WTC11 (cell line): ENCODE data around the gene RIPK3. TPM values are rescaled to one million over a fixed set of nuclear protein-coding genes. Genes with fewer than 3 reads are reported as not detected.

Source experiments
- ATAC-seq: fragments of 200-7000 bp; cut with Tn5 transposase; 2 replicates; pipeline ENCODE4 v1.10.0; 2021; ENCODE audit warnings: mild to moderate bottlenecking, moderate library complexity
- CTCF ChIA-PET: fragments of 300-600 bp; sonication (Branson Sonifier 250); formaldehyde crosslinking; loops from one replicate; lab custom pipeline; 2021; ENCODE audit warnings: antibody characterized with exemption; lab: Charles Lee
- POLR2A ChIA-PET: fragments of 350-600 bp; sonication (Branson Sonifier 250); formaldehyde crosslinking; loops from one replicate; lab custom pipeline; 2021; ENCODE audit warnings: antibody characterized with exemption; lab: Charles Lee
- DNase-seq: peaks from one replicate; pipeline ENCODE4 v3.0.0; 2021; ENCODE audit warnings: low spot score
- H3K27ac Mint-ChIP-seq: 2 replicates; pipeline ENCODE4 v1.8.0; 2021; ENCODE audit warnings: mixed read lengths
- H3K27me3 Mint-ChIP-seq: 2 replicates; pipeline ENCODE4 v1.8.0; 2021; ENCODE audit warnings: low read depth, mild to moderate bottlenecking, moderate library complexity, mixed read lengths
- H3K36me3 Mint-ChIP-seq: 2 replicates; pipeline ENCODE4 v1.8.0; 2021; ENCODE audit warnings: mixed read lengths
- H3K4me1 Mint-ChIP-seq: 2 replicates; pipeline ENCODE4 v1.8.0; 2022; ENCODE audit warnings: mixed read lengths
- H3K4me3 Mint-ChIP-seq: 2 replicates; pipeline ENCODE4 v1.8.0; 2021; ENCODE audit warnings: mild to moderate bottlenecking, moderate library complexity, mixed read lengths
- H3K9me3 Mint-ChIP-seq: 2 replicates; pipeline ENCODE4 v1.8.0; 2021; ENCODE audit warnings: mixed read lengths
- CREB1 ChIP-seq: sonication (generic); formaldehyde crosslinking; IDR thresholded peaks from 2 replicates; pipeline ENCODE4 v1.8.0; 2023; ENCODE audit warnings: mild to moderate bottlenecking, missing genetic modification reagents
- ELF4 ChIP-seq: sonication (generic); formaldehyde crosslinking; IDR thresholded peaks from 2 replicates; pipeline ENCODE4 v1.8.1; 2022; ENCODE audit warnings: low read depth, mild to moderate bottlenecking, moderate library complexity, missing genetic modification reagents
- ESRRA ChIP-seq: sonication (generic); formaldehyde crosslinking; IDR thresholded peaks from 2 replicates; pipeline ENCODE4 v1.8.1; 2022; ENCODE audit warnings: mild to moderate bottlenecking, missing genetic modification reagents, borderline replicate concordance
- NFE2L1 ChIP-seq: sonication (generic); formaldehyde crosslinking; IDR thresholded peaks from 2 replicates; pipeline ENCODE4 v1.8.1; 2023; ENCODE audit warnings: missing genetic modification reagents
- NR2C2 ChIP-seq: sonication (generic); formaldehyde crosslinking; IDR thresholded peaks from 2 replicates; pipeline ENCODE4 v1.8.0; 2022; ENCODE audit warnings: mild to moderate bottlenecking, missing genetic modification reagents
- OVOL2 ChIP-seq: fragments of 250-450 bp; sonication (Bioruptor Pico); IDR thresholded peaks from 2 replicates; pipeline ENCODE4 v1.9.0; 2021; ENCODE audit warnings: mild to moderate bottlenecking, borderline replicate concordance
- TCF7 ChIP-seq: sonication (generic); formaldehyde crosslinking; IDR thresholded peaks from 2 replicates; pipeline ENCODE4 v1.8.0; 2022; ENCODE audit warnings: mild to moderate bottlenecking, low read depth, missing genetic modification reagents, moderate library complexity
- ZNF138 ChIP-seq: sonication (generic); formaldehyde crosslinking; conservative IDR thresholded peaks from 2 replicates; pipeline ENCODE4 v1.8.1; 2022; ENCODE audit warnings: mild to moderate bottlenecking, moderate library complexity, missing genetic modification reagents
- ZNF232 ChIP-seq: sonication (generic); formaldehyde crosslinking; IDR thresholded peaks from 2 replicates; pipeline ENCODE4 v1.8.0; 2022; ENCODE audit warnings: mild to moderate bottlenecking, missing genetic modification reagents
- ZNF263 ChIP-seq: sonication (generic); formaldehyde crosslinking; IDR thresholded peaks from 2 replicates; pipeline ENCODE4 v1.8.1; 2022; ENCODE audit warnings: low read depth, mild to moderate bottlenecking, moderate library complexity, missing genetic modification reagents
- ZNF671 ChIP-seq: fragments of 250-450 bp; sonication (Bioruptor Pico); IDR thresholded peaks from 2 replicates; pipeline ENCODE4 v1.8.0; 2021; ENCODE audit warnings: mild to moderate bottlenecking
- total RNA-seq: library from RNA; stranded (reverse); gene quantifications from 3 replicates; pipeline ENCODE4 v1.2.3, GENCODE V29; 2021
- TF ChIP-seq, protein P1 (sequence below): fragments of 250-450 bp; sonication (Bioruptor Pico); IDR thresholded peaks from 2 replicates; pipeline ENCODE4 v1.8.0; 2021; ENCODE audit warnings: mild to moderate bottlenecking
- TF ChIP-seq, protein P2 (sequence below): sonication (generic); formaldehyde crosslinking; IDR thresholded peaks from 2 replicates; pipeline ENCODE4 v1.8.0; 2022; ENCODE audit warnings: mild to moderate bottlenecking, missing genetic modification reagents
- TF ChIP-seq, protein P3 (sequence below): sonication (generic); formaldehyde crosslinking; IDR thresholded peaks from 2 replicates; pipeline ENCODE4 v1.8.1; 2023; ENCODE audit warnings: mild to moderate bottlenecking, missing genetic modification reagents
- TF ChIP-seq, protein P4 (sequence below): fragments of 250-450 bp; sonication (Bioruptor Pico); IDR thresholded peaks from 2 replicates; pipeline ENCODE4 v1.9.0; 2021; ENCODE audit warnings: mild to moderate bottlenecking
- TF ChIP-seq, protein P5 (sequence below): fragments of 250-450 bp; sonication (Bioruptor Pico); IDR thresholded peaks from 2 replicates; pipeline ENCODE4 v1.9.0; 2021; ENCODE audit warnings: mild to moderate bottlenecking, borderline replicate concordance
- TF ChIP-seq, protein P6 (sequence below): sonication (generic); formaldehyde crosslinking; IDR thresholded peaks from 2 replicates; pipeline ENCODE4 v1.8.1; 2022; ENCODE audit warnings: low read depth, missing genetic modification reagents, borderline replicate concordance
- TF ChIP-seq, protein P7 (sequence below): sonication (generic); formaldehyde crosslinking; IDR thresholded peaks from 2 replicates; pipeline ENCODE4 v1.8.1; 2022; ENCODE audit warnings: mild to moderate bottlenecking, moderate library complexity, missing genetic modification reagents

The RIPK3 gene
- total RNA-seq, 1 experiment from 2014 or later, result 0.83 TPM

DNA sequence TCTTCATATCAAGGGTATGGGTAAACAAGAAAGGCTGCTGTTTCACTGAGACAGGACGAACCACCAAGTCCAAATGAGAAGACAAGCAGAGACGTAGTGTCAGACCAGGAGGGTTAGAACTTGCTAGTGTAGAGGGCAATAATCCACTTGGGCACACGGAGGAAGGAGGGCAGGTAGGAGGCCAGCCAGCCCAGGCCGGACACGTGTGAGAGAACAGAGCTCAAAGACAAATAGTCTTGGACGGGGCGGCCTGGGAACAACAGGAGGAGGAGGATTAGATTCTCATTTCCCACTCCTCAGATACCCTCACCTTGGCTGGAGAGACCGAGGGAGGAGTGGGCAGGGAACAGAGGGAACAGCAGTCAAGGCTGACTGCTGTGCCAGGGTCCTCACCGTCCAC lies 49.0 kb downstream of the RIPK3 start:
- Mint-ChIP-seq H3K9me3 (no peaks in the 10 kb centered on the region), H3K4me1 (no peaks in the 10 kb centered on the region), H3K27me3 (no peaks in the 10 kb centered on the region), H3K27ac (no peak overlapping the region), H3K4me3 (no peak overlapping the region), H3K36me3 (no peaks in the 10 kb centered on the region; the same call in none of the 2 replicates)
- ChIA-PET CTCF (interaction anchor here (0.6 to 1.8 kb wide), 2 partner anchors 48 to 75 kb away, joined by 3 to 4 read pairs; partner anchors contain the start of genes MDP1 and TINF2), POLR2A (interaction anchor here (1.0 kb wide), 1 partner anchor 19 kb away, joined by 3 read pairs; the partner anchor contains the start of gene RABGGTA)
- TF ChIP-seq NR2C2 (no peak), ESRRA (CRISPR knock-in tag) (no peak), ZNF263 (CRISPR knock-in tag) (no peak), ZNF671 (CRISPR knock-in tag) (no peak), TCF7 (no peak)
- TF ChIP-seq, protein P1, sequence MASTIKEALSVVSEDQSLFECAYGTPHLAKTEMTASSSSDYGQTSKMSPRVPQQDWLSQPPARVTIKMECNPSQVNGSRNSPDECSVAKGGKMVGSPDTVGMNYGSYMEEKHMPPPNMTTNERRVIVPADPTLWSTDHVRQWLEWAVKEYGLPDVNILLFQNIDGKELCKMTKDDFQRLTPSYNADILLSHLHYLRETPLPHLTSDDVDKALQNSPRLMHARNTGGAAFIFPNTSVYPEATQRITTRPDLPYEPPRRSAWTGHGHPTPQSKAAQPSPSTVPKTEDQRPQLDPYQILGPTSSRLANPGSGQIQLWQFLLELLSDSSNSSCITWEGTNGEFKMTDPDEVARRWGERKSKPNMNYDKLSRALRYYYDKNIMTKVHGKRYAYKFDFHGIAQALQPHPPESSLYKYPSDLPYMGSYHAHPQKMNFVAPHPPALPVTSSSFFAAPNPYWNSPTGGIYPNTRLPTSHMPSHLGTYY (CRISPR knock-in tag), result no peak
- TF ChIP-seq, protein P2, sequence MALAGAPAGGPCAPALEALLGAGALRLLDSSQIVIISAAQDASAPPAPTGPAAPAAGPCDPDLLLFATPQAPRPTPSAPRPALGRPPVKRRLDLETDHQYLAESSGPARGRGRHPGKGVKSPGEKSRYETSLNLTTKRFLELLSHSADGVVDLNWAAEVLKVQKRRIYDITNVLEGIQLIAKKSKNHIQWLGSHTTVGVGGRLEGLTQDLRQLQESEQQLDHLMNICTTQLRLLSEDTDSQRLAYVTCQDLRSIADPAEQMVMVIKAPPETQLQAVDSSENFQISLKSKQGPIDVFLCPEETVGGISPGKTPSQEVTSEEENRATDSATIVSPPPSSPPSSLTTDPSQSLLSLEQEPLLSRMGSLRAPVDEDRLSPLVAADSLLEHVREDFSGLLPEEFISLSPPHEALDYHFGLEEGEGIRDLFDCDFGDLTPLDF (CRISPR knock-in tag), result no peak
- TF ChIP-seq, protein P3, sequence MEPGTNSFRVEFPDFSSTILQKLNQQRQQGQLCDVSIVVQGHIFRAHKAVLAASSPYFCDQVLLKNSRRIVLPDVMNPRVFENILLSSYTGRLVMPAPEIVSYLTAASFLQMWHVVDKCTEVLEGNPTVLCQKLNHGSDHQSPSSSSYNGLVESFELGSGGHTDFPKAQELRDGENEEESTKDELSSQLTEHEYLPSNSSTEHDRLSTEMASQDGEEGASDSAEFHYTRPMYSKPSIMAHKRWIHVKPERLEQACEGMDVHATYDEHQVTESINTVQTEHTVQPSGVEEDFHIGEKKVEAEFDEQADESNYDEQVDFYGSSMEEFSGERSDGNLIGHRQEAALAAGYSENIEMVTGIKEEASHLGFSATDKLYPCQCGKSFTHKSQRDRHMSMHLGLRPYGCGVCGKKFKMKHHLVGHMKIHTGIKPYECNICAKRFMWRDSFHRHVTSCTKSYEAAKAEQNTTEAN, result no peak
- ATAC-seq (no peak), DNase-seq (no peak)

DNA sequence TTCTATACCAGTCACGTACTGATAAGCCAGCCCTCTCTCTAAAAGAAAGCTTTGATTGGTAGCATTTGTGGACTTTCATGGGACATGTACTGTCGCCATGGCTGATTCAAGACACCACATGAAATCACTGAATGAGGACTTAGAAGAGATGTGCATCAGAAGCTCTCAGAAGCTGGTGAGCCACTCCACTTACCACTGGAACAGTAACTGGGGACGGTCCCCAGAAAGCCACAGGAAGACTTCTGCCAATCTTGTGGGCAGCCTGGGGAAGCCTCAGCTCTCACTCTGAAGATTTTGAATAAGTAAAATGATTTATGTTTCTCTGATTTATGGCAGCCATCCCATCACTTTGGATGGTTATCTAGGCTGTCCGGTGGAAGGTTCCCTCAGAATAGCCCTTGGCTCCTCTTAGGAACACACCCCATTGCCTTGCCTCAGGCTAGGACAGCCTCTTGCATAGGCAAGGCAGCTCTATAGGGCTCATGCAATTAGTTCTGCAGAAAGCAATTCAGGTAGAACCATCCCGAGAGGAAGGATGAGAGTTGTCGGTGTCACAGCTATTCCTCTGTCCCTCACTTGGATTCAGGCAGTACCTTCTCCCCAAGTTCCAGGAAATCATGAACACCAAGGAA lies 50.0 kb downstream of the RIPK3 start:
- H3K36me3 Mint-ChIP-seq, result no peaks in the 10 kb centered on the region
- no peak overlapping the region for H3K4me3 Mint-ChIP-seq
- CTCF ChIA-PET, result interaction anchor here (1.8 kb wide), 1 partner anchor 74 kb away, joined by 3 read pairs; the partner anchor contains the start of gene MDP1
- H3K4me1 Mint-ChIP-seq, result no peaks in the 10 kb centered on the region
- no peaks in the 10 kb centered on the region for H3K9me3 Mint-ChIP-seq
- no peak overlapping the region for H3K27ac Mint-ChIP-seq
- ATAC-seq (no peak), DNase-seq (no peak)
- POLR2A ChIA-PET, result no interaction called here
- H3K27me3 Mint-ChIP-seq, result no peaks in the 10 kb centered on the region
- TF ChIP-seq ZNF138 (no peak), OVOL2 (no peak), NFE2L1 (CRISPR knock-in tag) (no peak), CREB1 (CRISPR knock-in tag) (no peak), TCF7 (no peak), ESRRA (CRISPR knock-in tag) (no peak), ELF4 (CRISPR knock-in tag) (no peak), ZNF232 (CRISPR knock-in tag) (no peak)
- TF ChIP-seq, protein P4, sequence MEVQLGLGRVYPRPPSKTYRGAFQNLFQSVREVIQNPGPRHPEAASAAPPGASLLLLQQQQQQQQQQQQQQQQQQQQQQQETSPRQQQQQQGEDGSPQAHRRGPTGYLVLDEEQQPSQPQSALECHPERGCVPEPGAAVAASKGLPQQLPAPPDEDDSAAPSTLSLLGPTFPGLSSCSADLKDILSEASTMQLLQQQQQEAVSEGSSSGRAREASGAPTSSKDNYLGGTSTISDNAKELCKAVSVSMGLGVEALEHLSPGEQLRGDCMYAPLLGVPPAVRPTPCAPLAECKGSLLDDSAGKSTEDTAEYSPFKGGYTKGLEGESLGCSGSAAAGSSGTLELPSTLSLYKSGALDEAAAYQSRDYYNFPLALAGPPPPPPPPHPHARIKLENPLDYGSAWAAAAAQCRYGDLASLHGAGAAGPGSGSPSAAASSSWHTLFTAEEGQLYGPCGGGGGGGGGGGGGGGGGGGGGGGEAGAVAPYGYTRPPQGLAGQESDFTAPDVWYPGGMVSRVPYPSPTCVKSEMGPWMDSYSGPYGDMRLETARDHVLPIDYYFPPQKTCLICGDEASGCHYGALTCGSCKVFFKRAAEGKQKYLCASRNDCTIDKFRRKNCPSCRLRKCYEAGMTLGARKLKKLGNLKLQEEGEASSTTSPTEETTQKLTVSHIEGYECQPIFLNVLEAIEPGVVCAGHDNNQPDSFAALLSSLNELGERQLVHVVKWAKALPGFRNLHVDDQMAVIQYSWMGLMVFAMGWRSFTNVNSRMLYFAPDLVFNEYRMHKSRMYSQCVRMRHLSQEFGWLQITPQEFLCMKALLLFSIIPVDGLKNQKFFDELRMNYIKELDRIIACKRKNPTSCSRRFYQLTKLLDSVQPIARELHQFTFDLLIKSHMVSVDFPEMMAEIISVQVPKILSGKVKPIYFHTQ (CRISPR knock-in tag), result no peak
- TF ChIP-seq, protein P5, sequence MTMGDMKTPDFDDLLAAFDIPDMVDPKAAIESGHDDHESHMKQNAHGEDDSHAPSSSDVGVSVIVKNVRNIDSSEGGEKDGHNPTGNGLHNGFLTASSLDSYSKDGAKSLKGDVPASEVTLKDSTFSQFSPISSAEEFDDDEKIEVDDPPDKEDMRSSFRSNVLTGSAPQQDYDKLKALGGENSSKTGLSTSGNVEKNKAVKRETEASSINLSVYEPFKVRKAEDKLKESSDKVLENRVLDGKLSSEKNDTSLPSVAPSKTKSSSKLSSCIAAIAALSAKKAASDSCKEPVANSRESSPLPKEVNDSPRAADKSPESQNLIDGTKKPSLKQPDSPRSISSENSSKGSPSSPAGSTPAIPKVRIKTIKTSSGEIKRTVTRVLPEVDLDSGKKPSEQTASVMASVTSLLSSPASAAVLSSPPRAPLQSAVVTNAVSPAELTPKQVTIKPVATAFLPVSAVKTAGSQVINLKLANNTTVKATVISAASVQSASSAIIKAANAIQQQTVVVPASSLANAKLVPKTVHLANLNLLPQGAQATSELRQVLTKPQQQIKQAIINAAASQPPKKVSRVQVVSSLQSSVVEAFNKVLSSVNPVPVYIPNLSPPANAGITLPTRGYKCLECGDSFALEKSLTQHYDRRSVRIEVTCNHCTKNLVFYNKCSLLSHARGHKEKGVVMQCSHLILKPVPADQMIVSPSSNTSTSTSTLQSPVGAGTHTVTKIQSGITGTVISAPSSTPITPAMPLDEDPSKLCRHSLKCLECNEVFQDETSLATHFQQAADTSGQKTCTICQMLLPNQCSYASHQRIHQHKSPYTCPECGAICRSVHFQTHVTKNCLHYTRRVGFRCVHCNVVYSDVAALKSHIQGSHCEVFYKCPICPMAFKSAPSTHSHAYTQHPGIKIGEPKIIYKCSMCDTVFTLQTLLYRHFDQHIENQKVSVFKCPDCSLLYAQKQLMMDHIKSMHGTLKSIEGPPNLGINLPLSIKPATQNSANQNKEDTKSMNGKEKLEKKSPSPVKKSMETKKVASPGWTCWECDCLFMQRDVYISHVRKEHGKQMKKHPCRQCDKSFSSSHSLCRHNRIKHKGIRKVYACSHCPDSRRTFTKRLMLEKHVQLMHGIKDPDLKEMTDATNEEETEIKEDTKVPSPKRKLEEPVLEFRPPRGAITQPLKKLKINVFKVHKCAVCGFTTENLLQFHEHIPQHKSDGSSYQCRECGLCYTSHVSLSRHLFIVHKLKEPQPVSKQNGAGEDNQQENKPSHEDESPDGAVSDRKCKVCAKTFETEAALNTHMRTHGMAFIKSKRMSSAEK (CRISPR knock-in tag), result no peak
- TF ChIP-seq, protein P6, sequence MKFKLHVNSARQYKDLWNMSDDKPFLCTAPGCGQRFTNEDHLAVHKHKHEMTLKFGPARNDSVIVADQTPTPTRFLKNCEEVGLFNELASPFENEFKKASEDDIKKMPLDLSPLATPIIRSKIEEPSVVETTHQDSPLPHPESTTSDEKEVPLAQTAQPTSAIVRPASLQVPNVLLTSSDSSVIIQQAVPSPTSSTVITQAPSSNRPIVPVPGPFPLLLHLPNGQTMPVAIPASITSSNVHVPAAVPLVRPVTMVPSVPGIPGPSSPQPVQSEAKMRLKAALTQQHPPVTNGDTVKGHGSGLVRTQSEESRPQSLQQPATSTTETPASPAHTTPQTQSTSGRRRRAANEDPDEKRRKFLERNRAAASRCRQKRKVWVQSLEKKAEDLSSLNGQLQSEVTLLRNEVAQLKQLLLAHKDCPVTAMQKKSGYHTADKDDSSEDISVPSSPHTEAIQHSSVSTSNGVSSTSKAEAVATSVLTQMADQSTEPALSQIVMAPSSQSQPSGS, result no peak
- TF ChIP-seq, protein P1 (CRISPR knock-in tag), result no peak
- TF ChIP-seq, protein P7, sequence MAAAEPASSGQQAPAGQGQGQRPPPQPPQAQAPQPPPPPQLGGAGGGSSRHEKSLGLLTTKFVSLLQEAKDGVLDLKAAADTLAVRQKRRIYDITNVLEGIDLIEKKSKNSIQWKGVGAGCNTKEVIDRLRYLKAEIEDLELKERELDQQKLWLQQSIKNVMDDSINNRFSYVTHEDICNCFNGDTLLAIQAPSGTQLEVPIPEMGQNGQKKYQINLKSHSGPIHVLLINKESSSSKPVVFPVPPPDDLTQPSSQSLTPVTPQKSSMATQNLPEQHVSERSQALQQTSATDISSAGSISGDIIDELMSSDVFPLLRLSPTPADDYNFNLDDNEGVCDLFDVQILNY, result no peak
